Cortex of kidney (tissue), 1 donor: ENCODE results near the gene SLC6A11.

Experiments
- DNase-seq: peaks from one replicate; lab custom pipeline; 2025; lab: John Stamatoyannopoulos, UW

Gene SLC6A11

DNA sequence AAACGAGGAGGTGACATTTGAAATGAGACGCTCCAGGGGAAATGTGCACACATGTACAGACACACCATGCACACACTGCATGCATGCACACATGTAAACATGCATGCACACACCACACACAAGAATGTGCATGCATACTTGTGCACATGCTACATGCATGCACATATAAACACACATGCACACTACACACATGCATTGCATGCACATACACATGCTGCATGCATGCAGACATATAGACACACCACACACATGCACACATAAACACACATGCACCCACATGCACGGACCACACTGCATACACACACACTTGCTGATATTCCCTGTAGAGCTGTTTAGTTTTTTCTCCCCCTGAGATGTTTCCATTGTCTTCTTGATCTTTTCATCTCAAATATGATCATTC, 138.7 kb downstream of the SLC6A11 start:
- DNase-seq = no peak

DNA sequence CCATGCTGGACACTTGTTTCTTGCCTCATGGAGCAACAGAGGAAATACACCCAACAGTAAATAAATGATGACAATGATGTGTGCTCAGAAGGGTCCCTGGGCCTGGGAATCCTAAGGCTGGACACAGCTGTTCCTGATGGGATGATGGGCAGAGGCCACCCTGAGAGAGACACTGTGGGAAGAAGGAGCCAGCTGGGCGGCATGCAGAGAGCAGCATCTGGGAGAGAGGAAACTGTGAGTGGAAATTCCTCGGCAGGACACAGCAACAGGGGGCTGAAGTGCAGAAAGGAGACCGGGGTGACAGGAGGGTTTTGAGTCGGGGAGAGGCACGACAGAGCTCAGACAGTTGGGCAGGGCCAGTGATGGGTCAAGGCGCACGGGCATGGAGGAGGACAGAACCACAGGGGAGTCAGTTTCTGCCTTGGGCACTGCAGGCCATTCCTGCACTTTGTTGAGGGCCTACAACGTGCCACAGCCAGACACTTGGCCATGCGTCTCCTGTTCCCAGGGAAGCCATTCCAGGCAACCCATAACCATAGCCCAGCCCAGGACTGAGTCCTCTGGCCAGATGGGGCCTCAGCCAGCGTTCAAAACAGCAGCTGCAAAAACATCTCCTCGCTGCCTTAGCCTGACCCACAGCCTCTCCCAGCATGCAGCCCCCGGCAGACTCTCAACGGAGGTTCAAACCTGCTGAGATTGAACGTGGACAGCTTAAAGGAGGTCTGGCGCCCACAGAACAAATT, 139.9 kb downstream of the SLC6A11 start:
- DNase-seq = no peak

- DNase-seq = no peak
Measured at GRCh38 chr3:10956531-10956930, 140.5 kb downstream of the SLC6A11 start.

DNA sequence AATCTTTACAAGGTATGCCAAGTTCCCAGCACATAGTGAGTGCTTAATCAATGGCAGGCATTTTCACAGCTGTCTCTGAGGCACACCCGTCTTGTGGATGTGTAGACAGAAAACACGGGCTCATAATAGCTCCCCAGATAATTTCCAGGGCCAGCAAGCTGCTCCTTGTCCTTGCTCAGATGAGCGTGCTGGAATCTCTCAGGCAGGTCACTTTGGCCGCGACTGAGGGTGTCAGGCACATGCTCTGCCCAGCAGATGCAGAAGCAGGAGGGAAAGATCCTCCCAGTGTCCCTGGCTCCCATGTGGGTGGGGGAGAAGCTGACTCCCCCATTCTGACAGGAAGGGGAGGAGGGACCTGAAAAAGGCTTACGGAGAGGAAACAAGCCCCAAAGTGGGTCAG, 141.0 kb downstream of the SLC6A11 start:
- DNase-seq = no peak

DNA sequence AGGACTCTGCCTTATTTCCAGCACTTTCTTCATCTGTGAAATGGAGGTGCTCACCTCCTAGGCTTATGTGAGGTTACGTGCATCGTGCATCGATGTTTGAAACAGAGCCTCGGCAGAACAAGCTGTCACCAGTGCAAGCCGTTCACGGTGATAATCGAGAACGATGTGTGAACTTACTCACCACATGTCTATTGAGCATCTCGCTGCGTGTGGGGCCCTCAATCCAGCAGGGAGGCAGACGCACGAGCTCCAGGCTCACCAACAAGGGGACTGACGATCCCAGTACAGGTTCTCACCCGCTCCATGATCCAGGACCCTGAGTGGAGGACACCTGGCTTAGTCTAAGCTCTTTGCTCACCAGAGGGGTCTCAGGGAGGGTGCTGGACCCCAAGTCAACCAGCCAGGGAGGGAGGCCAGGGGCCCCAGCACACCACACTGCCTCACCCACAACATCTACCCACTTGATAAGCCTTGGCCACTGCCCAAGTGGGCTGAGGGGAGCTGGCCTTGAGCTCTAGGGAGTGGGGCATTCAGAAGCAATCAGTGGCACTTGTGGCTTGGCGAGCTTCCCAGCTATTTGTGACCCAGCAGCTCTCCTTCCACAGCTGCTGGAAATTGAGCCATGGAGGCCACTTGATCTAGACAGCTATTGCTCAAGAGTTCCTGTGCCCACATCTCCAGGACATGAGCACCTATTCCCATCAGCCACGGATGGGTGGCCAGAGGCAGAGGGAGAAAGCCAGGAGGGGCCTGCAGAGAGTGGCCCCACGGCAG, 142.1 kb downstream of the SLC6A11 start:
- no peak for DNase-seq

- no peak for DNase-seq
Measured at GRCh38 chr3:10960255-10960654, 144.2 kb downstream of the SLC6A11 start.

DNA sequence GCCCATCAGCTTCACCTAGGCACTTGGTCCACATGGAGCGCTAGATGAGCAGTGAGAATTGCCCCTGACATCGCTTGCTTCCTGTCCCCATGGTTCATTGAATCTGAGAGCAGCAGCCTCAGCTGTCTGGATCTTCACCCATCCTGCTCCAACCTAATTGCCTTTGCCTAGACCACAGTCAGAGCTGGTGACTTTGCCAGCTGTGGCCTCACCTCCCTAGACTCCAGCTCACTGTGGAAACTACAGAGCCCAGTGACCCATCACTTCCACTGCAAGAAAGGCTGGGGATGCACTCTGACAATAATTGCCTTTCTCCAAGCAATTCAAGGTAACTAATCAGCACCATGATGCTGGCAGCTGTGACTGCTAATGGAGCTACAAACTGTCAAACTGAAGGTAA, 145.9 kb downstream of the SLC6A11 start:
- DNase-seq = no peak

GRCh38 chr3:10962481-10963036, 146.5 kb downstream of the SLC6A11 start:
- DNase-seq = no peak

DNA sequence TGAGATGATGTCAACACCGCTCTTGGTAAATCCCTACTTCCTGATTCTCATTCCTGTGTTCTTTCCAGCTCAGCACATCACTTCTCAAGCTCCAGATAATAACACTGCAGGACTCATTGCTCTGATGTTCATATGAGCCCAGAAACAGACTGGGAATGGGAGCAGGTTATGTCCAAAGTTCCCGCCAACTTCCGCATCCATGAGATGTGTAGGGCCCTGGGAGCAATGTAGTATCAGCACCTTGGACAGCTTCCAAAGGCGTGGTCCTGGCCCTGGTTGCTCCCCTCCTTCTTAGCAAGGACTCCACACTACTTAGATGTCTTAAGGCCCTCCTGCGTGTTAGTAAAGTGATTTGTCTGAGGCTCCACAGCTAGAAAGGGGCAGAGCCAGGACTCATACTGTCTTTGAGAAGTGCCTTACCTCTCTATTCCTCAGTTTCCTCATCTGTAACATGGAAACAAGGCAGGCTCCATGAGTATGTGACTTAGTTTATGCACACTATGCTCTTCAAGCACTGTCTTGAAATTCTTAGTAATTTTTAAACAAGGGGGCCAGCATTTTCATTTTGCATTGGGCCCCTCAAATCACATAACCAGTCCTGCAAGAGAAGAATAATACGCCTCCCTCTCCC, 148.6 kb downstream of the SLC6A11 start:
- no peak for DNase-seq

DNA sequence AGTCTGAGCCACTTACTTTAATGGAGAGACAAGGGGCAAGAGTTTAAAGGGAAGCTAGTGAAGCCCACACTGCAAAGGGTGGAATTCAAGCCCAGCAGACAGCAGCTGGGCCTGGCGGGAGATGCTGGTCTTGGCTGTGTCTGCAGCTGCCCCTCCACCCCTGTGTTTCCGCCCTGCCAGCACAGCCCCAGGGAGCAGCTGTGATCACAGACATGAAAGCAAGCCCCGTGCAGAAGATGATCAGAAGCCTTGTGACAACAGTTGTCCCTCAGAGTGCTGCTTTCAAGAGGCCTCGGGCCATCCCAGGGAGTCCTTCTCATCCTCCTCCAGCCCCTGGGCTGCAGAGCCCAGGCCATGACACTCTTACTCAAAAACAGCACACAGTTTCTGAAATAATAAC, 152.4 kb downstream of the SLC6A11 start:
- no peak for DNase-seq

GRCh38 chr3:10970306-10970960, 154.4 kb downstream of the SLC6A11 start:
- no peak for DNase-seq

GRCh38 chr3:10972072-10972782, 156.2 kb downstream of the SLC6A11 start:
- no peak for DNase-seq

GRCh38 chr3:10973046-10973595, 157.1 kb downstream of the SLC6A11 start:
- DNase-seq = no peak

GRCh38 chr3:10974131-10974530, 158.1 kb downstream of the SLC6A11 start:
- DNase-seq = no peak

DNA sequence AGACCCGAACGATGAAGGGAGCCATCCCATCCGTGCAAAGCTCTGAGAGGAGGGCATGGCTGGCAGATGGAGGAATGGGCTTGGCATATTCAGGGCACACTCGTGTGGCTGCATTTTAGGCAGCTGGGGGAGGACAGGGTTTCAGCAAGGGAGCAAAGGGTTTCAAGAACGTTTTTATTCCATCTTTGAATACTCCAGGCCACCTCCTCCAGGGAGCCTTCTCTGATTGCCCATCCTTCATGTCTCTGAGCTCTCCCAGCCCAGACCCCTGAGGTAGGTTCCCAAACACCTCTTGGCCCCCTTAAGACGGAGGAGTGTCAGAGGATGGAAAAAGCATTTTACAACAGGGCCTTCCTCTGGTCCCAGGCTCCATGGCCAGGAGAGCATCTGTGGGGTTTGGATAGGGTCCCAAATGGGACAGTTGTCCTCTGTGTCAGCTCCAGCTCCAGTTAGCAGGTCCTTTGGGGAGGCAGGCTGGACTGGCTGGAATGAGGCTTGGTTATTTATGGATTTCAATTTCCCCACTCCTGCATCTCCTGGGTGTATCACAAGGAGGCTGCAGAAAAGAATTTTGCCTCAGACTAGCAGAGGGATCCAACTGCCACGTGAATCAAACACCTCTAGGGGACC, 158.8 kb downstream of the SLC6A11 start:
- no peak for DNase-seq

GRCh38 chr3:10975695-10976234, 159.7 kb downstream of the SLC6A11 start:
- no peak for DNase-seq

DNA sequence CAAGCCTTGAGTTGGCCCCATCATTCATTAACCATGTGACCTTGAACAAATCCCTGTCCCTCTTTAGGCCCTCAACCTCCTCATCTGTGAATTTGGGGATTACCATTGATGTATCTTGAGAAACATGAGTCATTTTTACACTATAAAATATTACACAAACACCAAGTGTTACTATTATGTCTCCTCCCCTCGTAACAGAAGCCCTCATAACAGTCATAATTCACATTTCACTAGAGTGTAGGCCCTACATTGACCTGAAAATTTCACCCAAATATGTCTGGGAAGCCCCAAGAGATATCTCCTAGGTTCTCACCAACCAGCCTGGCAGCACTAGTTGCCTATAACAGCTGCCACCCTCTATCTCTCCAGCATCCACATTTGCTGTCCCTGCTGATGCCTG, 160.7 kb downstream of the SLC6A11 start:
- DNase-seq = no peak

- no peak for DNase-seq
Measured at GRCh38 chr3:10977892-10978510, 162.0 kb downstream of the SLC6A11 start.

DNA sequence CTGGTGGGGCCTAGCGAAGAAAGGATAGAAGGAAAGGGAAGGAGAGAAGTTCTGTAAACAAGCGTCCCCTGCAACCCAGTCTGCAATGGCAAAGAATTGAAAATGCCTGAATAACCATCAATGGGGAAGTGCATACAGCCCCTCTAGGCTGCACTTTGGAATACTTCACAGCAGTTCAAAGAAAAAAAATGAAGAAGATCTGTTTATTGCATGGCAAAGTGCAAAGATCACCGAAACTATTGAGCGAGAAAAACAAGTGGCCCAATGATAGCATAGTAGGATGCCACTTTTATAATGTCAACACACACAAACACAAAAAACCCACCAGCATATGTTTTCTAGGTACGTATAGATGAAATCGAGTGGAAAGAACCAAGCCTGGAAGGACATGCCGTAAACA, 162.9 kb downstream of the SLC6A11 start:
- DNase-seq = no peak

DNA sequence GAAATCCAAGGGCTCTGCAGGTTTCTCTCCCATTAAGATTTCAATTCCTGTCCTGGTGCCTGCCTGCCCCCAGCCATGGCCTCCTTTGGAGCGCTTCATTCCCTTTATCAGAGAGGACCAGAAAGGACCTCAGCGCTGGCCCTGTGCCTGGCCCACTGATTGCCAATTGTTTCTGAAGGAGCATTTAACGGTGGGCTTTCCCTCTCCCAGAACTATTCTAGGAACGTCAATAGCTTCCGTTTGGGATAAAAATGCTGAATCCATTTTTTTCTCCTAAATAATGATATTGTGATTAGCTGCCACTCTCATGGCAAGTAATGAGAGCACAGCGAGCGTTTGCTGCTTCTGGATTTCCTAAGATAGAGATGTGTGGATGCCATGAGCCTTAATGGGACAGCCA, 164.3 kb downstream of the SLC6A11 start:
- DNase-seq = no peak
